HEK293 (cell line): ENCODE data around the gene ARSB.

Experiments
- GLIS1 ChIP-seq: fragments of 450-650 bp; formaldehyde crosslinking; IDR thresholded peaks from 2 replicates; pipeline ENCODE4 v1.5.1; 2016; ENCODE audit warnings: missing biosample characterization, missing genetic modification characterization
- HOXC10 ChIP-seq: sonication (generic); formaldehyde crosslinking; IDR thresholded peaks from 2 replicates; pipeline ENCODE4 v1.8.1; 2023; ENCODE audit warnings: mild to moderate bottlenecking, missing genetic modification reagents
- IKZF3 ChIP-seq: fragments of 450-650 bp; IDR thresholded peaks from 2 replicates; pipeline ENCODE4 v1.5.0; 2018; ENCODE audit warnings: missing biosample characterization, mild to moderate bottlenecking, missing genetic modification characterization, moderate library complexity
- KLF1 ChIP-seq: fragments of 450-650 bp; formaldehyde crosslinking; IDR thresholded peaks from 2 replicates; pipeline ENCODE4 v1.5.1; 2016; ENCODE audit warnings: missing biosample characterization, missing genetic modification characterization
- KLF7 ChIP-seq: fragments of 450-650 bp; formaldehyde crosslinking; IDR thresholded peaks from 2 replicates; pipeline ENCODE4 v1.5.1; 2016; ENCODE audit warnings: missing biosample characterization, missing genetic modification characterization, borderline replicate concordance
- KLF8 ChIP-seq: fragments of 450-650 bp; formaldehyde crosslinking; IDR thresholded peaks from 2 replicates; pipeline ENCODE4 v1.5.1; 2016; ENCODE audit warnings: missing biosample characterization, missing genetic modification characterization
- PRDM10 ChIP-seq: fragments of 450-650 bp; formaldehyde crosslinking; IDR thresholded peaks from 2 replicates; pipeline ENCODE4 v1.5.1; 2016; ENCODE audit warnings: missing biosample characterization, missing genetic modification characterization
- SALL2 ChIP-seq: fragments of 450-650 bp; formaldehyde crosslinking; IDR thresholded peaks from 2 replicates; pipeline ENCODE4 v1.5.0; 2017; ENCODE audit warnings: missing biosample characterization, mild to moderate bottlenecking, missing genetic modification characterization, borderline replicate concordance
- SETDB1 ChIP-seq: IDR thresholded peaks from one replicate; pipeline ENCODE4 v1.6.1; 2017; ENCODE audit warnings: mild to moderate bottlenecking, low read length, moderate library complexity, mixed read lengths; ENCODE audit not compliant: insufficient read length
- ZBTB1 ChIP-seq: fragments of 450-650 bp; formaldehyde crosslinking; IDR thresholded peaks from 2 replicates; pipeline ENCODE4 v1.5.1; 2016; ENCODE audit warnings: missing biosample characterization, missing genetic modification characterization
- ZBTB17 ChIP-seq: fragments of 450-650 bp; formaldehyde crosslinking; IDR thresholded peaks from 2 replicates; pipeline ENCODE4 v1.5.1; 2016; ENCODE audit warnings: missing biosample characterization, missing genetic modification characterization
- ZBTB44 ChIP-seq: fragments of 450-650 bp; IDR thresholded peaks from 2 replicates; pipeline ENCODE4 v1.5.1; 2018; ENCODE audit warnings: missing biosample characterization, mild to moderate bottlenecking, missing genetic modification characterization
- ZBTB48 ChIP-seq: fragments of 450-650 bp; formaldehyde crosslinking; IDR thresholded peaks from 2 replicates; pipeline ENCODE4 v1.5.1; 2016; ENCODE audit warnings: missing biosample characterization, missing genetic modification characterization
- ZFP3 ChIP-seq: fragments of 450-650 bp; formaldehyde crosslinking; IDR thresholded peaks from 2 replicates; pipeline ENCODE4 v1.5.1; 2016; ENCODE audit warnings: low read depth, missing biosample characterization, missing genetic modification characterization
- ZNF114 ChIP-seq: fragments of 450-650 bp; formaldehyde crosslinking; IDR thresholded peaks from 2 replicates; pipeline ENCODE4 v1.5.0; 2017; ENCODE audit warnings: missing biosample characterization, missing genetic modification characterization
- ZNF121 ChIP-seq: fragments of 450-650 bp; formaldehyde crosslinking; IDR thresholded peaks from 2 replicates; pipeline ENCODE4 v1.5.1; 2016; ENCODE audit warnings: missing biosample characterization, missing genetic modification characterization
- ZNF146 ChIP-seq: fragments of 450-650 bp; formaldehyde crosslinking; IDR thresholded peaks from 2 replicates; pipeline ENCODE4 v1.5.1; 2016; ENCODE audit warnings: missing biosample characterization, missing genetic modification characterization
- ZNF169 ChIP-seq: fragments of 450-650 bp; formaldehyde crosslinking; IDR thresholded peaks from 2 replicates; pipeline ENCODE4 v1.5.1; 2016; ENCODE audit warnings: missing biosample characterization, missing genetic modification characterization
- ZNF248 ChIP-seq: fragments of 450-650 bp; formaldehyde crosslinking; IDR thresholded peaks from 2 replicates; pipeline ENCODE4 v1.5.1; 2017; ENCODE audit warnings: missing biosample characterization, missing genetic modification characterization
- ZNF426 ChIP-seq: fragments of 450-650 bp; formaldehyde crosslinking; IDR thresholded peaks from 2 replicates; pipeline ENCODE4 v1.5.1; 2017; ENCODE audit warnings: missing biosample characterization, missing genetic modification characterization, mild to moderate bottlenecking, inconsistent platforms, moderate library complexity
- ZNF473 ChIP-seq: fragments of 450-650 bp; formaldehyde crosslinking; IDR thresholded peaks from 2 replicates; pipeline ENCODE4 v1.5.1; 2017; ENCODE audit warnings: missing biosample characterization, missing genetic modification characterization
- ZNF518A ChIP-seq: fragments of 450-650 bp; formaldehyde crosslinking; conservative IDR thresholded peaks from 2 replicates; pipeline ENCODE4 v1.5.1; 2016; ENCODE audit warnings: low read depth, missing biosample characterization, missing genetic modification characterization
- ZNF530 ChIP-seq: fragments of 450-650 bp; formaldehyde crosslinking; IDR thresholded peaks from 2 replicates; pipeline ENCODE4 v1.5.1; 2016; ENCODE audit warnings: low read depth, missing biosample characterization, missing genetic modification characterization
- ZNF585B ChIP-seq: fragments of 450-650 bp; formaldehyde crosslinking; IDR thresholded peaks from 2 replicates; pipeline ENCODE4 v1.5.1; 2016; ENCODE audit warnings: missing biosample characterization, missing genetic modification characterization
- ZNF654 ChIP-seq: fragments of 450-650 bp; formaldehyde crosslinking; IDR thresholded peaks from 2 replicates; pipeline ENCODE4 v1.5.1; 2016; ENCODE audit warnings: low read depth, missing biosample characterization, missing genetic modification characterization
- ZNF658 ChIP-seq: fragments of 450-650 bp; formaldehyde crosslinking; IDR thresholded peaks from 2 replicates; pipeline ENCODE4; 2016; ENCODE audit warnings: missing biosample characterization, missing genetic modification characterization
- ZNF670 ChIP-seq: fragments of 450-650 bp; formaldehyde crosslinking; IDR thresholded peaks from 2 replicates; pipeline ENCODE4 v1.5.1; 2016; ENCODE audit warnings: missing biosample characterization, missing genetic modification characterization, low read depth
- ZNF701 ChIP-seq: fragments of 450-650 bp; formaldehyde crosslinking; IDR thresholded peaks from 2 replicates; pipeline ENCODE4 v1.5.1; 2016; ENCODE audit warnings: missing biosample characterization, missing genetic modification characterization
- ZNF76 ChIP-seq: fragments of 450-650 bp; formaldehyde crosslinking; IDR thresholded peaks from 2 replicates; pipeline ENCODE4; 2016; ENCODE audit warnings: low read depth, missing biosample characterization, missing genetic modification characterization, borderline replicate concordance
- ZNF776 ChIP-seq: fragments of 450-650 bp; formaldehyde crosslinking; IDR thresholded peaks from 2 replicates; pipeline ENCODE4 v1.5.0; 2017; ENCODE audit warnings: missing biosample characterization, missing genetic modification characterization, borderline replicate concordance
- ZNF830 ChIP-seq: fragments of 450-650 bp; IDR thresholded peaks from 2 replicates; pipeline ENCODE4 v1.5.0; 2018; ENCODE audit warnings: missing biosample characterization, missing genetic modification characterization, low read depth, mild to moderate bottlenecking, moderate library complexity
- ZSCAN16 ChIP-seq: fragments of 450-650 bp; formaldehyde crosslinking; IDR thresholded peaks from 2 replicates; pipeline ENCODE4 v1.5.1; 2016; ENCODE audit warnings: missing biosample characterization, missing genetic modification characterization
- ZXDB ChIP-seq: fragments of 450-650 bp; formaldehyde crosslinking; IDR thresholded peaks from 2 replicates; pipeline ENCODE4 v1.5.1; 2016; ENCODE audit warnings: missing biosample characterization, missing genetic modification characterization

ARSB gene

GRCh38 chr5:78927657-78928282 lies 57.3 kb downstream of the ARSB start (continued):
- TF ChIP-seq ZBTB44 (no peak), ZNF830 (tag by site-specific recombination) (no peak), ZNF701 (tag by site-specific recombination) (no peak), ZBTB1 (tag by site-specific recombination) (no peak), ZSCAN16 (no peak), ZFP3 (tag by site-specific recombination) (no peak), ZNF658 (tag by site-specific recombination) (no peak), ZNF670 (no peak), ZNF121 (tag by site-specific recombination) (no peak), ZNF776 (tag by site-specific recombination) (no peak), ZNF585B (no peak), KLF8 (tag by site-specific recombination) (peak; percentile 63), ZNF146 (tag by site-specific recombination) (0 out of 2 replicates have a peak, but pooled peaks have one; percentile 26), SALL2 (tag by site-specific recombination) (no peak), GLIS1 (tag by site-specific recombination) (peak; percentile 92), HOXC10 (CRISPR knock-in tag) (no peak), ZNF518A (tag by site-specific recombination) (no peak; the same call in 1 of the 2 replicates), ZXDB (tag by site-specific recombination) (peak; percentile 88), ZNF473 (tag by site-specific recombination) (no peak), IKZF3 (tag by site-specific recombination) (no peak), ZNF654 (no peak), ZNF530 (no peak), SETDB1 (peak; percentile 31), ZNF76 (tag by site-specific recombination) (no peak), KLF7 (no peak), ZNF114 (tag by site-specific recombination) (no peak), ZNF426 (no peak), PRDM10 (tag by site-specific recombination) (no peak), ZBTB17 (tag by site-specific recombination) (peak; percentile 67), ZNF248 (tag by site-specific recombination) (no peak), KLF1 (tag by site-specific recombination) (no peak), ZNF169 (tag by site-specific recombination) (no peak), ZBTB48 (no peak)
